ENCODE results near the gene PPM1A.

GRCh38 chr14:60238955-60239354 is 10.1 kb upstream of the PPM1A start:
- TF ChIP-seq POLR2A (IDR thresholded peaks at IDR 0.05; ENCODE audit: low read length) (no peak), CTCF (IDR thresholded peaks at IDR 0.05) (no peak), JUN (IDR thresholded peaks at IDR 0.05) (no peak), ELK1 (IDR thresholded peaks at IDR 0.05; ENCODE audit: low read depth, low read length) (no peak)

Measured in A549 (cell line).